GM18499 (cell line): ENCODE measurements around the gene TNXB.
"Not testable (repeated sequence)": the region's sequence is repeated elsewhere in the genome, so short reads cannot be mapped to it uniquely, and the experiment has no call there.

ENCODE experiments used
- ATAC-seq: cut with Tn5 transposase; IDR thresholded peaks from one replicate; pipeline ENCODE4 v1.9.1; 2021; ENCODE audit warnings: moderate number of reproducible peaks; ENCODE audit not compliant: insufficient read depth, unreplicated experiment

TNXB gene

GRCh38 chr6:32067521-32067920, 41.6 kb downstream of the TNXB start:
- not testable (repeated sequence) for ATAC-seq

- no peak for ATAC-seq
These were observed 44.4 kb downstream of the TNXB start for GRCh38 chr6:32064706-32065105.

GRCh38 chr6:32060966-32061655, 48.0 kb downstream of the TNXB start:
- no peak for ATAC-seq

GRCh38 chr6:32058511-32058963, 50.6 kb downstream of the TNXB start:
- ATAC-seq = no peak

- no peak for ATAC-seq
These were observed 51.2 kb downstream of the TNXB start for GRCh38 chr6:32057966-32058365.

- no peak for ATAC-seq
These were observed 52.9 kb downstream of the TNXB start for GRCh38 chr6:32056254-32056653.

- ATAC-seq = not testable (repeated sequence)
These were observed 53.4 kb downstream of the TNXB start for GRCh38 chr6:32055756-32056155.

GRCh38 chr6:32053314-32053713, 55.8 kb downstream of the TNXB start:
- ATAC-seq = not testable (repeated sequence)

GRCh38 chr6:32052626-32053025, 56.5 kb downstream of the TNXB start:
- not testable (repeated sequence) for ATAC-seq

- no peak for ATAC-seq
These were observed 58.6 kb downstream of the TNXB start for GRCh38 chr6:32050562-32050961.

- ATAC-seq = not testable (repeated sequence)
These were observed 59.4 kb downstream of the TNXB start for GRCh38 chr6:32049736-32050135.

GRCh38 chr6:32049149-32049548, 60.0 kb downstream of the TNXB start:
- not testable (repeated sequence) for ATAC-seq

- no peak for ATAC-seq
These were observed 61.0 kb downstream of the TNXB start for GRCh38 chr6:32047855-32048766.

GRCh38 chr6:32047539-32047854, 61.6 kb downstream of the TNXB start:
- ATAC-seq = no peak

GRCh38 chr6:32047084-32047478, 62.1 kb downstream of the TNXB start:
- ATAC-seq = no peak

GRCh38 chr6:32046450-32047083, 62.6 kb downstream of the TNXB start:
- ATAC-seq = no peak

GRCh38 chr6:32045811-32046449, 63.2 kb downstream of the TNXB start:
- ATAC-seq = no peak

GRCh38 chr6:32044916-32045315, 64.2 kb downstream of the TNXB start:
- not testable (repeated sequence) for ATAC-seq

GRCh38 chr6:32043589-32044380, 65.4 kb downstream of the TNXB start:
- ATAC-seq = not testable (repeated sequence)

GRCh38 chr6:32042276-32042675, 66.9 kb downstream of the TNXB start:
- not testable (repeated sequence) for ATAC-seq
